A549 treated with AZD9567 at 1 μM for 4 hours (cell line): ENCODE results near the gene MB. TPM values are rescaled to one million over a fixed set of nuclear protein-coding genes. Genes with fewer than 3 reads are reported as not detected.

Experiments used
- total RNA-seq: library from RNA; stranded (reverse); fragments of 200-300 nt; extraction: Qiagen RNA extraction; gene quantifications from 5 replicates; pipeline ENCODE4 v1.2.3, GENCODE V29; 2022; ENCODE audit not compliant: insufficient read depth

MB gene
- total RNA-seq: 6.6 to 9.0 TPM (median 7.4 TPM) in 4 of 5 replicates, not detected in the other

GRCh38 chr22:35617137-35617755, at the start of gene MB:
MB (minus strand) TSS chr22:35617329; CDS start chr22:35617257, 72 bp downstream.

GRCh38 chr22:35648066-35649025, 31.2 kb upstream of the MB start, which contains the start of gene APOL6:
APOL6 (plus strand) TSS chr22:35648446; CDS start chr22:35656426, 7,980 bp downstream.

Other genes with a start within 250 kb of the MB start
- gene HMOX1, start 236.2 kb downstream of the MB start, total RNA-seq: 328 to 532 TPM (median 355 TPM) in 5 replicates
- gene MCM5, start 217.2 kb downstream of the MB start, total RNA-seq: 80.4 to 97.0 TPM (median 84.5 TPM) in 5 replicates
- gene RASD2, start 76.5 kb downstream of the MB start, total RNA-seq: 0.57 to 0.80 TPM (median 0.72 TPM) in 5 replicates
- 1.0 to 1.3 TPM (median 1.2 TPM) in 5 replicates for gene APOL6, start 31.1 kb upstream of the MB start, total RNA-seq
- not detected in 5 replicates for gene APOL5, start 100.5 kb upstream of the MB start, total RNA-seq